Prostate gland (tissue), 2 donors: ENCODE results near the gene SEL1L3. TPM values are rescaled to one million over a fixed set of nuclear protein-coding genes. Genes with fewer than 3 reads are reported as not detected.

Source experiments
- DNase-seq: peaks from one replicate; pipeline ENCODE4 v3.0.0-alpha.2; 2019; ENCODE audit warnings: low spot score
- H3K27ac ChIP-seq, 2 donors: fragments of 200-600 bp; sonication (generic); 2 replicates each; pipeline ENCODE4 v1.5.1; 2017 to 2019
- H3K27me3 ChIP-seq: fragments of 200-600 bp; sonication (generic); replicated peaks from 2 replicates; pipeline ENCODE4 v1.5.1; 2019; ENCODE audit not compliant: insufficient read depth
- H3K36me3 ChIP-seq, 2 donors: fragments of 200-600 bp; sonication (generic); 1 replicate in 1 of 2; 2 replicates in 1 of 2; pipeline versions ENCODE4 v1.5.1 to v1.8.1; 2017 to 2019
- H3K4me1 ChIP-seq: fragments of 200-600 bp; sonication (generic); replicated peaks from 2 replicates; pipeline ENCODE4 v1.5.1; 2019
- H3K4me3 ChIP-seq, 2 donors: fragments of 200-600 bp; sonication (generic); 2 replicates each; pipeline ENCODE4 v1.5.1; 2017 to 2019
- H3K9me3 ChIP-seq: fragments of 200-600 bp; sonication (generic); 2 replicates; pipeline ENCODE4 v1.5.1; 2017
- CTCF ChIP-seq, 4 experiments: fragments of 200-600 bp in 2 of 4; fragments of 450-650 bp in 2 of 4; sonication (generic) in 2 of 4; IDR thresholded peaks; 1 replicate in 3 of 4; 2 replicates in 1 of 4; pipeline ENCODE4 v1.5.1; 2016 to 2019; ENCODE audit warnings: antibody characterized with exemption in 4 of 4, mild to moderate bottlenecking in 2 of 4, moderate library complexity in 2 of 4
- POLR2A ChIP-seq: fragments of 450-650 bp; IDR thresholded peaks from one replicate; pipeline ENCODE4 v1.6.1; 2016; ENCODE audit warnings: antibody characterized with exemption, mild to moderate bottlenecking
- POLR2AphosphoS5 ChIP-seq: sonication (generic); formaldehyde crosslinking; IDR thresholded peaks from one replicate; pipeline ENCODE4 v1.6.1; 2017; ENCODE audit warnings: antibody characterized with exemption
- WGBS: methylation state at CpG from one replicate; pipeline ENCODE4 v1.1.5; 2018; 5-methylcytosine and 5-hydroxymethylcytosine counted together
- intact Hi-C: fragments of 100-400 bp; cut with DNase I; formaldehyde crosslinking; loops from one replicate; pipeline ENCODE4 v1.14.2; 2022
- total RNA-seq, 2 donors: library from RNA; depleted of rRNA; stranded (reverse); fragments of >200 nt; gene quantifications; one replicate each; pipeline ENCODE4 v1.1.0, GENCODE V29; 2016

Gene SEL1L3
- total RNA-seq, 2 donors from 2014 or later = 22.2 to 26.1 TPM

- Histone ChIP-seq H3K4me1 (no peaks in the 10 kb centered on the region), H3K27ac (no peak overlapping the region), H3K36me3 (no peaks in the 10 kb centered on the region), H3K4me3 (no peak overlapping the region), H3K27me3 (no peaks in the 10 kb centered on the region), H3K9me3 (no peaks in the 10 kb centered on the region)
- intact Hi-C loops = no loop called here
- no peak for TF ChIP-seq POLR2AphosphoS5
- no peak for TF ChIP-seq CTCF (IDR thresholded peaks at IDR 0.05)
- TF ChIP-seq POLR2A = no peak
- 89% methylated on average over 7 of the region's 7 CpGs for WGBS
- DNase-seq = no peak
These were observed 2.1 kb downstream of the SEL1L3 start for GRCh38 chr4:25860586-25861279.

- DNase-seq = no peak
- TF ChIP-seq POLR2AphosphoS5 (no peak), CTCF (IDR thresholded peaks at IDR 0.05) (no peak), POLR2A (no peak)
- H3K4me3 ChIP-seq = no peak overlapping the region
- H3K36me3 ChIP-seq = no peaks in the 10 kb centered on the region
- H3K27ac ChIP-seq = no peak overlapping the region
- 69% methylated on average over 6 of the region's 6 CpGs for WGBS
- no peaks in the 10 kb centered on the region for H3K27me3 ChIP-seq
- no peaks in the 10 kb centered on the region for H3K4me1 ChIP-seq
- intact Hi-C loops = no loop called here
- H3K9me3 ChIP-seq = no peaks in the 10 kb centered on the region
These were observed 3.2 kb downstream of the SEL1L3 start for GRCh38 chr4:25859429-25860148.

GRCh38 chr4:25857851-25858400, 4.9 kb downstream of the SEL1L3 start:
- H3K4me1 ChIP-seq = no peaks in the 10 kb centered on the region
- H3K9me3 ChIP-seq = no peaks in the 10 kb centered on the region
- TF ChIP-seq POLR2AphosphoS5 = no peak
- TF ChIP-seq CTCF (IDR thresholded peaks at IDR 0.05) = no peak
- TF ChIP-seq POLR2A = no peak
- DNase-seq = no peak
- H3K36me3 ChIP-seq = no peaks in the 10 kb centered on the region
- H3K27me3 ChIP-seq = no peaks in the 10 kb centered on the region
- no peak overlapping the region for H3K27ac ChIP-seq
- intact Hi-C loops = no loop called here
- no peak overlapping the region for H3K4me3 ChIP-seq
- 98% methylated on average over 8 of the region's 8 CpGs for WGBS

- Histone ChIP-seq H3K36me3 (no peaks in the 10 kb centered on the region), H3K27me3 (no peaks in the 10 kb centered on the region), H3K4me3 (no peak overlapping the region), H3K27ac (no peak overlapping the region), H3K4me1 (no peaks in the 10 kb centered on the region), H3K9me3 (no peaks in the 10 kb centered on the region)
- DNase-seq = no peak
- intact Hi-C loops = no loop called here
- WGBS = 100% methylated on average over 2 of the region's 2 CpGs
- TF ChIP-seq POLR2AphosphoS5 (no peak), POLR2A (no peak), CTCF (IDR thresholded peaks at IDR 0.05) (no peak)
These were observed 5.4 kb downstream of the SEL1L3 start for GRCh38 chr4:25857403-25857802.
